NAMALWA (cell line): ENCODE measurements around the gene ANXA1.

Source experiments
- DNase-seq: peaks from one replicate; pipeline ENCODE4 v3.0.0-alpha.2; 2015; ENCODE audit warnings: low spot score

ANXA1 gene

GRCh38 chr9:73138516-73138915, 13.1 kb upstream of the ANXA1 start:
- DNase-seq, result no peak

GRCh38 chr9:73141282-73141681, 10.4 kb upstream of the ANXA1 start:
- no peak for DNase-seq

GRCh38 chr9:73143711-73144328, 7.8 kb upstream of the ANXA1 start:
- no peak for DNase-seq

GRCh38 chr9:73146111-73146815, 5.4 kb upstream of the ANXA1 start:
- no peak for DNase-seq

GRCh38 chr9:73148447-73148937, 3.2 kb upstream of the ANXA1 start:
- DNase-seq, result no peak

- DNase-seq, result no peak
Observed at GRCh38 chr9:73149371-73150067, 2.1 kb upstream of the ANXA1 start.

GRCh38 chr9:73152543-73152844, 829 bp downstream of the ANXA1 start:
- DNase-seq, result no peak

GRCh38 chr9:73152953-73153352, 1.3 kb downstream of the ANXA1 start:
- DNase-seq, result no peak

GRCh38 chr9:73153793-73154227, 2.1 kb downstream of the ANXA1 start:
- no peak for DNase-seq

GRCh38 chr9:73154271-73154670, 2.6 kb downstream of the ANXA1 start:
- DNase-seq, result no peak

GRCh38 chr9:73154722-73155121, 3.1 kb downstream of the ANXA1 start:
- no peak for DNase-seq

GRCh38 chr9:73155377-73155776, 3.7 kb downstream of the ANXA1 start:
- DNase-seq, result no peak

- DNase-seq, result no peak
Observed at GRCh38 chr9:73155968-73156864, 4.6 kb downstream of the ANXA1 start.

GRCh38 chr9:73156865-73157187, 5.2 kb downstream of the ANXA1 start:
- no peak for DNase-seq

GRCh38 chr9:73157811-73158210, 6.1 kb downstream of the ANXA1 start:
- DNase-seq, result no peak

- DNase-seq, result no peak
Observed at GRCh38 chr9:73158723-73159122, 7.1 kb downstream of the ANXA1 start.

- DNase-seq, result no peak
Observed at GRCh38 chr9:73160868-73161267, 9.2 kb downstream of the ANXA1 start.

GRCh38 chr9:73162987-73163768, 11.5 kb downstream of the ANXA1 start:
- peak; percentile 51 for DNase-seq

GRCh38 chr9:73165911-73166310, 14.2 kb downstream of the ANXA1 start:
- no peak for DNase-seq

- no peak for DNase-seq
Observed at GRCh38 chr9:73166468-73166867, 14.8 kb downstream of the ANXA1 start.

- peak; percentile 23 for DNase-seq
Observed at GRCh38 chr9:73167614-73168013, 15.9 kb downstream of the ANXA1 start.
